OCI-LY1 (cell line): ENCODE results near the gene RPS3.

Source experiments
- H2AFZ ChIP-seq: fragments of 200-600 bp; sonication (generic), shearing (Covaris generic); 2 replicates; pipeline ENCODE4 v1.6.0; 2014; ENCODE audit warnings: antibody characterized with exemption, mild to moderate bottlenecking, low read length
- H3F3A ChIP-seq: fragments of 200-600 bp; sonication (generic), shearing (Covaris generic); 2 replicates; pipeline ENCODE4 v1.6.0; 2014; ENCODE audit warnings: mild to moderate bottlenecking, antibody characterized with exemption, low read length, moderate library complexity; ENCODE audit not compliant: insufficient read depth
- H3K27ac ChIP-seq: fragments of 200-600 bp; sonication (generic); 2 replicates; pipeline ENCODE4 v1.5.1; 2014; ENCODE audit warnings: low read length, mixed run types, mild to moderate bottlenecking, low read depth; ENCODE audit not compliant: poor library complexity, severe bottlenecking
- H3K27me3 ChIP-seq: fragments of 200-600 bp; sonication (generic); 2 replicates; pipeline ENCODE4 v1.6.0; 2014; ENCODE audit warnings: antibody characterized with exemption, mild to moderate bottlenecking, low read length, moderate library complexity; ENCODE audit not compliant: insufficient read depth
- H3K36me3 ChIP-seq: fragments of 200-600 bp; sonication (generic); 2 replicates; pipeline ENCODE4 v1.6.1; 2014; ENCODE audit warnings: mild to moderate bottlenecking, antibody characterized with exemption, low read length, moderate library complexity, mixed read lengths; ENCODE audit not compliant: insufficient read depth
- H3K4me1 ChIP-seq: fragments of 200-600 bp; sonication (generic); 2 replicates; pipeline ENCODE4 v1.5.1; 2014; ENCODE audit warnings: mild to moderate bottlenecking, low read length, moderate library complexity; ENCODE audit not compliant: insufficient read depth, severe bottlenecking
- H3K4me2 ChIP-seq: fragments of 200-600 bp; sonication (generic), shearing (Covaris generic); 2 replicates; pipeline ENCODE4 v1.6.1; 2014; ENCODE audit warnings: low read length
- H3K4me3 ChIP-seq: fragments of 200-600 bp; sonication (generic); 2 replicates; pipeline ENCODE4 v1.5.1; 2014; ENCODE audit warnings: low read length, low read depth, mild to moderate bottlenecking, mixed read lengths; ENCODE audit not compliant: poor library complexity, severe bottlenecking
- H3K79me2 ChIP-seq: fragments of 200-600 bp; shearing (Covaris generic); 2 replicates; pipeline ENCODE4 v1.6.1; 2016; ENCODE audit warnings: mixed run types, low read length, mixed read lengths; ENCODE audit not compliant: insufficient read depth
- H3K9ac ChIP-seq: fragments of 200-600 bp; sonication (generic), shearing (Covaris generic); 2 replicates; pipeline ENCODE4 v1.6.1; 2014; ENCODE audit warnings: mild to moderate bottlenecking, low read length, mixed read lengths
- H3K9me2 ChIP-seq: fragments of 200-600 bp; sonication (generic), shearing (Covaris generic); 2 replicates; pipeline ENCODE4 v1.6.1; 2014; ENCODE audit warnings: low read depth, mild to moderate bottlenecking, low read length, mixed read lengths
- H3K9me3 ChIP-seq: fragments of 200-600 bp; shearing (Covaris generic); 2 replicates; pipeline ENCODE4 v1.6.1; 2014; ENCODE audit warnings: low read length, mixed read lengths
- H4K20me1 ChIP-seq: fragments of 200-600 bp; sonication (generic), shearing (Covaris generic); 2 replicates; pipeline ENCODE4 v1.6.0; 2016; ENCODE audit warnings: mild to moderate bottlenecking, low read length; ENCODE audit not compliant: insufficient read depth
- CTCF ChIP-seq: fragments of 200-600 bp; sonication (generic), shearing (Covaris generic); IDR thresholded peaks from 2 replicates; pipeline ENCODE4 v1.5.1; 2017; ENCODE audit warnings: mild to moderate bottlenecking, antibody characterized with exemption, low read length, moderate library complexity, mixed read lengths
- EZH2 ChIP-seq: fragments of 200-600 bp; sonication (generic), shearing (Covaris generic); IDR thresholded peaks from 2 replicates; pipeline ENCODE4 v1.8.0; 2017; ENCODE audit warnings: borderline replicate concordance, mixed run types, mild to moderate bottlenecking, antibody characterized with exemption, low read length, moderate library complexity, mixed read lengths

RPS3 gene

GRCh38 chr11:75437966-75438659 lies 38.8 kb downstream of the RPS3 start:
- no peaks in the 10 kb centered on the region for H4K20me1 ChIP-seq
- no peak overlapping the region for H3K9ac ChIP-seq
- TF ChIP-seq CTCF (no peak), EZH2 (no peak)
- H3K27ac ChIP-seq, result no peak overlapping the region
- no peak overlapping the region for H2AFZ ChIP-seq
- no peaks in the 10 kb centered on the region for H3K36me3 ChIP-seq
- H3F3A ChIP-seq, result no peaks in the 10 kb centered on the region
- H3K79me2 ChIP-seq, result no peaks in the 10 kb centered on the region
- peaks cover 4% of the 10 kb centered on the region; the same call in 1 of the 2 replicates for H3K27me3 ChIP-seq
- H3K9me2 ChIP-seq, result no peaks in the 10 kb centered on the region
- H3K4me3 ChIP-seq, result no peak overlapping the region
- no peak overlapping the region for H3K4me2 ChIP-seq
- no peaks in the 10 kb centered on the region for H3K9me3 ChIP-seq
- no peaks in the 10 kb centered on the region for H3K4me1 ChIP-seq

- no peak overlapping the region for H3K4me2 ChIP-seq
- H3K36me3 ChIP-seq, result no peaks in the 10 kb centered on the region
- no peaks in the 10 kb centered on the region for H3K27me3 ChIP-seq
- no peaks in the 10 kb centered on the region for H3K9me2 ChIP-seq
- H3K4me3 ChIP-seq, result no peak overlapping the region
- H3K27ac ChIP-seq, result no peak overlapping the region
- H3K9me3 ChIP-seq, result no peaks in the 10 kb centered on the region
- TF ChIP-seq EZH2 (no peak), CTCF (no peak)
- no peak overlapping the region for H2AFZ ChIP-seq
- H4K20me1 ChIP-seq, result no peaks in the 10 kb centered on the region
- no peaks in the 10 kb centered on the region for H3K4me1 ChIP-seq
- H3K79me2 ChIP-seq, result no peaks in the 10 kb centered on the region
- H3F3A ChIP-seq, result no peaks in the 10 kb centered on the region
- no peak overlapping the region for H3K9ac ChIP-seq
Observed at GRCh38 chr11:75439026-75439425, 39.7 kb downstream of the RPS3 start.

GRCh38 chr11:75439495-75440120 lies 40.3 kb downstream of the RPS3 start:
- Histone ChIP-seq H3K9me2 (no peaks in the 10 kb centered on the region), H3K4me3 (no peak overlapping the region), H2AFZ (no peak overlapping the region), H3F3A (no peaks in the 10 kb centered on the region), H3K4me1 (no peaks in the 10 kb centered on the region), H3K9ac (no peak overlapping the region), H3K27ac (no peak overlapping the region), H3K36me3 (no peaks in the 10 kb centered on the region), H3K4me2 (no peak overlapping the region), H3K27me3 (no peaks in the 10 kb centered on the region), H3K9me3 (no peaks in the 10 kb centered on the region), H4K20me1 (no peaks in the 10 kb centered on the region), H3K79me2 (no peaks in the 10 kb centered on the region)
- TF ChIP-seq EZH2 (no peak), CTCF (no peak)
